Measurements from ENCODE around the gene TOLLIP. TPM values are rescaled to one million over a fixed set of nuclear protein-coding genes. Genes with fewer than 3 reads are reported as not detected.

Gene TOLLIP
- total RNA-seq, 2 donors from 2014 or later, result 40.2 to 56.3 TPM

- H3K9me3 ChIP-seq (ENCODE audit: control insufficient read depth, low read length, poor library complexity, severe bottlenecking), result no peaks in the 10 kb centered on the region
- DNase-seq (no peak), ATAC-seq (no peak)
- Mint-ChIP-seq H3K27me3 (no peaks in the 10 kb centered on the region), H3K36me3 (ENCODE audit: low read depth) (no peaks in the 10 kb centered on the region), H3K4me1 (peaks cover 10% of the 10 kb centered on the region), H3K4me3 (peak overlapping the region; percentile 91), H3K27ac (peak overlapping the region; percentile 59)
Observed at GRCh38 chr11:1261241-1262071, 48.0 kb downstream of the TOLLIP start.

- H3K27me3 Mint-ChIP-seq, result no peaks in the 10 kb centered on the region
- H3K4me1 Mint-ChIP-seq, result peaks cover 10% of the 10 kb centered on the region
- no peak overlapping the region for H3K27ac Mint-ChIP-seq
- no peak for DNase-seq
- H3K4me3 Mint-ChIP-seq, result no peak overlapping the region
- no peak for ATAC-seq
- H3K9me3 ChIP-seq (ENCODE audit: control insufficient read depth, low read length, poor library complexity, severe bottlenecking), result no peaks in the 10 kb centered on the region
- H3K36me3 Mint-ChIP-seq (ENCODE audit: low read depth), result no peaks in the 10 kb centered on the region
Observed at GRCh38 chr11:1260620-1261019, 48.8 kb downstream of the TOLLIP start.

- Mint-ChIP-seq H3K4me3 (no peak overlapping the region), H3K27me3 (no peaks in the 10 kb centered on the region), H3K4me1 (peaks cover 10% of the 10 kb centered on the region), H3K27ac (no peak overlapping the region), H3K36me3 (ENCODE audit: low read depth) (no peaks in the 10 kb centered on the region)
- no peaks in the 10 kb centered on the region for H3K9me3 ChIP-seq (ENCODE audit: control insufficient read depth, low read length, poor library complexity, severe bottlenecking)
- DNase-seq, result peak; percentile 27 to 41 (median 37)
- peak; percentile 47 for ATAC-seq
Observed at GRCh38 chr11:1260023-1260501, 49.4 kb downstream of the TOLLIP start.

GRCh38 chr11:1259561-1259960 lies 49.9 kb downstream of the TOLLIP start:
- H3K4me1 Mint-ChIP-seq, result peaks cover 10% of the 10 kb centered on the region
- no peaks in the 10 kb centered on the region for H3K36me3 Mint-ChIP-seq (ENCODE audit: low read depth)
- DNase-seq (no peak), ATAC-seq (no peak)
- no peaks in the 10 kb centered on the region for H3K27me3 Mint-ChIP-seq
- H3K27ac Mint-ChIP-seq, result no peak overlapping the region
- no peak overlapping the region for H3K4me3 Mint-ChIP-seq
- H3K9me3 ChIP-seq (ENCODE audit: control insufficient read depth, low read length, poor library complexity, severe bottlenecking), result no peaks in the 10 kb centered on the region

- H3K9me3 ChIP-seq (ENCODE audit: control insufficient read depth, low read length, poor library complexity, severe bottlenecking), result no peaks in the 10 kb centered on the region
- Mint-ChIP-seq H3K4me3 (no peak overlapping the region), H3K27ac (no peak overlapping the region), H3K36me3 (ENCODE audit: low read depth) (no peaks in the 10 kb centered on the region), H3K4me1 (peaks cover 10% of the 10 kb centered on the region), H3K27me3 (no peaks in the 10 kb centered on the region)
- DNase-seq, result no peak
- no peak for ATAC-seq
Observed at GRCh38 chr11:1259076-1259461, 50.4 kb downstream of the TOLLIP start.

GRCh38 chr11:1258401-1259075 lies 50.9 kb downstream of the TOLLIP start:
- H3K9me3 ChIP-seq (ENCODE audit: control insufficient read depth, low read length, poor library complexity, severe bottlenecking), result no peaks in the 10 kb centered on the region
- ATAC-seq (no peak), DNase-seq (no peak)
- Mint-ChIP-seq H3K4me3 (no peak overlapping the region), H3K27me3 (no peaks in the 10 kb centered on the region), H3K36me3 (ENCODE audit: low read depth) (no peaks in the 10 kb centered on the region), H3K27ac (no peak overlapping the region), H3K4me1 (peaks cover 10% of the 10 kb centered on the region)

GRCh38 chr11:1257916-1258315 lies 51.5 kb downstream of the TOLLIP start:
- no peak overlapping the region for H3K4me3 Mint-ChIP-seq
- H3K27ac Mint-ChIP-seq, result no peak overlapping the region
- H3K27me3 Mint-ChIP-seq, result no peaks in the 10 kb centered on the region
- no peaks in the 10 kb centered on the region for H3K36me3 Mint-ChIP-seq (ENCODE audit: low read depth)
- no peaks in the 10 kb centered on the region for H3K9me3 ChIP-seq (ENCODE audit: control insufficient read depth, low read length, poor library complexity, severe bottlenecking)
- ATAC-seq, result no peak
- peaks cover 9% of the 10 kb centered on the region for H3K4me1 Mint-ChIP-seq
- DNase-seq, result no peak

- Mint-ChIP-seq H3K36me3 (ENCODE audit: low read depth) (no peaks in the 10 kb centered on the region), H3K27ac (no peak overlapping the region), H3K4me3 (no peak overlapping the region), H3K27me3 (no peaks in the 10 kb centered on the region), H3K4me1 (peaks cover 6% of the 10 kb centered on the region)
- DNase-seq (no peak), ATAC-seq (no peak)
- no peaks in the 10 kb centered on the region for H3K9me3 ChIP-seq (ENCODE audit: control insufficient read depth, low read length, poor library complexity, severe bottlenecking)
Observed at GRCh38 chr11:1257366-1257765, 52.1 kb downstream of the TOLLIP start.

GRCh38 chr11:1256257-1257045 lies 53.0 kb downstream of the TOLLIP start:
- DNase-seq (no peak), ATAC-seq (no peak)
- no peaks in the 10 kb centered on the region for H3K36me3 Mint-ChIP-seq (ENCODE audit: low read depth)
- H3K27ac Mint-ChIP-seq, result no peak overlapping the region
- no peak overlapping the region for H3K4me3 Mint-ChIP-seq
- peaks cover 2% of the 10 kb centered on the region for H3K4me1 Mint-ChIP-seq
- H3K9me3 ChIP-seq (ENCODE audit: control insufficient read depth, low read length, poor library complexity, severe bottlenecking), result no peaks in the 10 kb centered on the region
- H3K27me3 Mint-ChIP-seq, result no peaks in the 10 kb centered on the region

- no peak overlapping the region for H3K27ac Mint-ChIP-seq
Observed at GRCh38 chr11:1255151-1255550, 54.3 kb downstream of the TOLLIP start.

GRCh38 chr11:1254733-1255132 lies 54.7 kb downstream of the TOLLIP start:
- ATAC-seq, result no peak
- H3K9me3 ChIP-seq (ENCODE audit: control insufficient read depth, low read length, poor library complexity, severe bottlenecking), result no peaks in the 10 kb centered on the region
- no peak for DNase-seq
- no peaks in the 10 kb centered on the region for H3K27me3 Mint-ChIP-seq
- H3K36me3 Mint-ChIP-seq (ENCODE audit: low read depth), result no peaks in the 10 kb centered on the region
- H3K4me1 Mint-ChIP-seq, result no peaks in the 10 kb centered on the region
- H3K4me3 Mint-ChIP-seq, result no peak overlapping the region
- H3K27ac Mint-ChIP-seq, result no peak overlapping the region

More at GRCh38 chr11:1255151-1255550, 54.3 kb downstream of the TOLLIP start:
- no peak for ATAC-seq
- Mint-ChIP-seq H3K4me3 (no peak overlapping the region), H3K27me3 (no peaks in the 10 kb centered on the region), H3K4me1 (no peaks in the 10 kb centered on the region), H3K36me3 (ENCODE audit: low read depth) (no peaks in the 10 kb centered on the region)
- H3K9me3 ChIP-seq (ENCODE audit: control insufficient read depth, low read length, poor library complexity, severe bottlenecking), result no peaks in the 10 kb centered on the region
- DNase-seq, result no peak

- H3K27me3 Mint-ChIP-seq, result no peaks in the 10 kb centered on the region
- no peaks in the 10 kb centered on the region for H3K4me1 Mint-ChIP-seq
- H3K4me3 Mint-ChIP-seq, result no peak overlapping the region
- no peaks in the 10 kb centered on the region for H3K36me3 Mint-ChIP-seq (ENCODE audit: low read depth)
- ATAC-seq (no peak), DNase-seq (no peak)
- H3K27ac Mint-ChIP-seq, result no peak overlapping the region
- no peaks in the 10 kb centered on the region for H3K9me3 ChIP-seq (ENCODE audit: control insufficient read depth, low read length, poor library complexity, severe bottlenecking)
Observed at GRCh38 chr11:1254086-1254648, 55.3 kb downstream of the TOLLIP start.

- ATAC-seq, result no peak
- no peaks in the 10 kb centered on the region for H3K27me3 Mint-ChIP-seq
- no peaks in the 10 kb centered on the region for H3K36me3 Mint-ChIP-seq (ENCODE audit: low read depth)
- DNase-seq, result no peak
- H3K9me3 ChIP-seq (ENCODE audit: control insufficient read depth, low read length, poor library complexity, severe bottlenecking), result no peaks in the 10 kb centered on the region
- H3K4me1 Mint-ChIP-seq, result no peaks in the 10 kb centered on the region
- no peak overlapping the region for H3K27ac Mint-ChIP-seq
- H3K4me3 Mint-ChIP-seq, result no peak overlapping the region
Observed at GRCh38 chr11:1253103-1253485, 56.3 kb downstream of the TOLLIP start.
